ENCODE results near the gene RAB6C.
"Not testable (repeated sequence)": the region's sequence is repeated elsewhere in the genome, so short reads cannot be mapped to it uniquely, and the experiment has no call there.

Gene RAB6C

GRCh38 chr2:129998771-129999170 is 19.3 kb downstream of the RAB6C start:
- H3K4me3 ChIP-seq (ENCODE audit: low read depth in 1 of 2, low read length in 2 of 2); H3K36me3 ChIP-seq (ENCODE audit: insufficient read depth, low read length); H3K27me3 ChIP-seq (ENCODE audit: control insufficient read depth in 1 of 2, insufficient read depth in 2 of 2, low read length in 2 of 2); H3K9ac ChIP-seq (ENCODE audit: low read length); H3K4me1 ChIP-seq (ENCODE audit: insufficient read depth, low read length); H3K9me3 ChIP-seq (ENCODE audit: low read length); H3K27ac ChIP-seq (ENCODE audit: low read depth, low read length): not testable (repeated sequence)

GRCh38 chr2:130005862-130006261 is 26.4 kb downstream of the RAB6C start:
- not testable (repeated sequence) for H3K4me3 ChIP-seq (ENCODE audit: low read depth in 1 of 2, low read length in 2 of 2); H3K4me1 ChIP-seq (ENCODE audit: insufficient read depth, low read length)

GRCh38 chr2:130016701-130017100 is 37.2 kb downstream of the RAB6C start:
- not testable (repeated sequence) for H3K9me3 ChIP-seq (ENCODE audit: low read length); H3K27ac ChIP-seq (ENCODE audit: low read depth, low read length); H3K9ac ChIP-seq (ENCODE audit: low read length); H3K36me3 ChIP-seq (ENCODE audit: insufficient read depth, low read length); H3K27me3 ChIP-seq (ENCODE audit: control insufficient read depth in 1 of 2, insufficient read depth in 2 of 2, low read length in 2 of 2); H3K4me1 ChIP-seq (ENCODE audit: insufficient read depth, low read length); H3K4me3 ChIP-seq (ENCODE audit: low read depth in 1 of 2, low read length in 2 of 2)

More at GRCh38 chr2:130005862-130006261, 26.4 kb downstream of the RAB6C start:
- H3K9me3 ChIP-seq (ENCODE audit: low read length); H3K9ac ChIP-seq (ENCODE audit: low read length); H3K27me3 ChIP-seq (ENCODE audit: control insufficient read depth in 1 of 2, insufficient read depth in 2 of 2, low read length in 2 of 2); H3K36me3 ChIP-seq (ENCODE audit: insufficient read depth, low read length); H3K27ac ChIP-seq (ENCODE audit: low read depth, low read length): not testable (repeated sequence)

- no peak overlapping the region for H3K9ac ChIP-seq (ENCODE audit: low read length)
- no peaks in the 10 kb centered on the region for H3K9me3 ChIP-seq (ENCODE audit: low read length)
- H3K27me3 ChIP-seq (ENCODE audit: control insufficient read depth in 1 of 2, insufficient read depth in 2 of 2, low read length in 2 of 2), result no peaks in the 10 kb centered on the region
- no peak overlapping the region for H3K4me3 ChIP-seq (ENCODE audit: low read depth in 1 of 2, low read length in 2 of 2)
- no peaks in the 10 kb centered on the region for H3K36me3 ChIP-seq (ENCODE audit: insufficient read depth, low read length)
- no peak overlapping the region for H3K27ac ChIP-seq (ENCODE audit: low read depth, low read length)
- H3K4me1 ChIP-seq (ENCODE audit: insufficient read depth, low read length), result no peaks in the 10 kb centered on the region
Observed at GRCh38 chr2:130019402-130019801, 39.9 kb downstream of the RAB6C start.

GRCh38 chr2:130020069-130020468 is 40.6 kb downstream of the RAB6C start:
- not testable (repeated sequence) for H3K27me3 ChIP-seq (ENCODE audit: control insufficient read depth in 1 of 2, insufficient read depth in 2 of 2, low read length in 2 of 2); H3K36me3 ChIP-seq (ENCODE audit: insufficient read depth, low read length); H3K4me3 ChIP-seq (ENCODE audit: low read depth in 1 of 2, low read length in 2 of 2); H3K9me3 ChIP-seq (ENCODE audit: low read length); H3K9ac ChIP-seq (ENCODE audit: low read length); H3K4me1 ChIP-seq (ENCODE audit: insufficient read depth, low read length); H3K27ac ChIP-seq (ENCODE audit: low read depth, low read length)

GRCh38 chr2:130025931-130026330 is 46.5 kb downstream of the RAB6C start:
- H3K4me1 ChIP-seq (ENCODE audit: insufficient read depth, low read length); H3K36me3 ChIP-seq (ENCODE audit: insufficient read depth, low read length); H3K9ac ChIP-seq (ENCODE audit: low read length); H3K27ac ChIP-seq (ENCODE audit: low read depth, low read length); H3K9me3 ChIP-seq (ENCODE audit: low read length); H3K27me3 ChIP-seq (ENCODE audit: control insufficient read depth in 1 of 2, insufficient read depth in 2 of 2, low read length in 2 of 2); H3K4me3 ChIP-seq (ENCODE audit: low read depth in 1 of 2, low read length in 2 of 2): not testable (repeated sequence)

Data from muscle layer of colon (tissue), 2 donors.